Erythroblast (primary cell): ENCODE data around the gene WDR91.

Experiments used
- GATA1 ChIP-seq: IDR thresholded peaks from 2 replicates; pipeline ENCODE4 v1.6.1; 2011; ENCODE audit warnings: low read depth, mild to moderate bottlenecking, control low read depth, low read length, moderate library complexity
- POLR2A ChIP-seq: IDR thresholded peaks from 2 replicates; pipeline ENCODE4 v1.6.1; 2011; ENCODE audit warnings: mild to moderate bottlenecking, low read length

- TF ChIP-seq POLR2A (no peak), GATA1 (no peak)
Measured at GRCh38 chr7:135215180-135215579, 3.9 kb upstream of the WDR91 start.
